ENCODE results near the gene REEP5. TPM values are rescaled to one million over a fixed set of nuclear protein-coding genes. Genes with fewer than 3 reads are reported as not detected.

REEP5 gene
- total and polyA plus RNA-seq, 2 of the 13 experiments (the other 11 are each of a cell fraction or from before 2014, with no cell fraction given): 49.4 to 239 TPM

GRCh38 chr5:112921833-112922817 is at the start of gene REEP5 (continued):
- no peak for TF ChIP-seq ZBTB40 (IDR thresholded peaks at IDR 0.05)
- 0 out of 2 replicates have a peak, but pooled peaks have one; percentile 29 for TF ChIP-seq ZBTB40 (CRISPR knock-in tag; IDR thresholded peaks at IDR 0.05)
- no peak; the same call in 1 of the 2 replicates for TF ChIP-seq KDM5A (IDR thresholded peaks at IDR 0.05; ENCODE audit: borderline replicate concordance, low read length)
- no peak for TF ChIP-seq HNRNPUL1 (IDR thresholded peaks at IDR 0.05; ENCODE audit: low read depth, low read length)
- no peak for TF ChIP-seq NR2F1 (CRISPR knock-in tag; IDR thresholded peaks at IDR 0.05)
- peak; percentile 75 for TF ChIP-seq BRD4 (CRISPR knock-in tag; IDR thresholded peaks at IDR 0.05)
- peak; percentile 43; the same call in 1 of the 2 replicates for TF ChIP-seq GABPB1 (CRISPR knock-in tag; IDR thresholded peaks at IDR 0.05)
- peak; percentile 43; the same call in 1 of the 2 replicates for TF ChIP-seq SPEN (CRISPR knock-in tag; IDR thresholded peaks at IDR 0.05; ENCODE audit: low read depth)
- no peak for TF ChIP-seq NCOA2 (CRISPR knock-in tag; IDR thresholded peaks at IDR 0.05)
- no peak for TF ChIP-seq ZBTB3 (CRISPR knock-in tag; IDR thresholded peaks at IDR 0.05; ENCODE audit: borderline replicate concordance, low read depth)
- TF ChIP-seq ZNF883 (CRISPR knock-in tag; IDR thresholded peaks at IDR 0.05; ENCODE audit: not compliant biosample characterization): peak; percentile 56
- TF ChIP-seq HMGXB4 (CRISPR knock-in tag; IDR thresholded peaks at IDR 0.05; ENCODE audit: borderline replicate concordance in 1 of 2, low read depth in 1 of 2): peak; percentile 44 to 87; a peak in 3 of 4 replicates
- TF ChIP-seq DNMT1 (CRISPR knock-in tag; IDR thresholded peaks at IDR 0.05): no peak
- no peak for TF ChIP-seq MLX (CRISPR knock-in tag; IDR thresholded peaks at IDR 0.05)
- TF ChIP-seq ZSCAN29 (CRISPR knock-in tag; conservative IDR thresholded peaks at IDR 0.05): peak; percentile 99
- no peak for TF ChIP-seq RCOR2 (CRISPR knock-in tag; IDR thresholded peaks at IDR 0.05)
- peak; percentile 71 for TF ChIP-seq ATF7-NPFF (CRISPR knock-in tag; IDR thresholded peaks at IDR 0.05; ENCODE audit: low read depth)
